Pericardium fibroblast (primary cell): Measurements from ENCODE around the gene UST. TPM values are rescaled to one million over a fixed set of nuclear protein-coding genes. Genes with fewer than 3 reads are reported as not detected.

Experiments
- total RNA-seq: library from RNA; depleted of rRNA; stranded (reverse); fragments of >200 nt; gene quantifications from 2 replicates; pipeline ENCODE4 v1.2.3, GENCODE V29; 2015

The UST gene
- total RNA-seq: 15.2 and 17.6 TPM in 2 replicates

GRCh38 chr6:148746363-148747144 is at the start of gene UST:
UST (plus strand) TSS chr6:148747030; CDS start chr6:148747431, 401 bp downstream.

